ENCODE results near the gene ESYT2.

Gene ESYT2

DNA sequence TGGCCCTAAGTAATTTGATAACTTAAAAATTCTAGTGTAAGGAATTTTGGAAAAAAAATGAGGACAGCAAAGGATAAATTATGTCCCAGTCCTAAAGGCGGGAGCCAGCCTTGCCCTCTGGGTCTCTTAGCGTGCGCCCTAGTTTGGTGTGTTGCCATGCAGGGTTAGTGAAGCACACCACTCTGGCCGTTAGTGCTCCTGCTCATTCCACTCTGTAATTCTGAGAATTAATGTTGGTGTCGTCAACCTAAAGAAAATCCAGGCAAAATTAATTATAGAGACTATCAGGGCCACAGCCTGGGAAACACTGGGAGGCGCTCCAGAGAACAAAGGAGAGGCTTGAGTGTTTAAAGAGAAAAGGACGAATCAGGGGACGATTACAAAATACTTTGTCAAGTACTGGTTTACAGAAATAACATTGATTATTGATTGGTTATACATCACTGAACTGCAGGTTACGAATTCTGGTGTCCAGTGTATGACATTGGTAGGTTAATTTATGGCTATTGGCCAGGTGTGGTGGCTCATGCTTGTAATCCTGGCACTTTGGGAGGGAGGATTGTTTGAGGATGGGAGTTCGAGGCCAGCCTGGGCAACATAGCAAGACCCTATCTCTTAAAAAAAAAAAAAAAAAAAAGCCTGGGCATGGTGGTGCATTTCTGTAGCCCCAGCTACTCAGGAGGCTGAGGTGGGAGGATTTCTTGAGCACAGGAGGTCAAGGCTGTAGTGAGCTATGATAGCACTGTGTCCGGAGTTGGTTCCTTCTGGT lies 32.8 kb upstream of the ESYT2 start:
- Histone ChIP-seq H3K27me3 (ENCODE audit: insufficient read depth, insufficient read length) (no peaks in the 10 kb centered on the region), H3K4me1 (ENCODE audit: insufficient read depth, insufficient read length) (peaks cover 5% of the 10 kb centered on the region), H3K36me3 (ENCODE audit: insufficient read depth, insufficient read length, low read length) (peaks cover 5% of the 10 kb centered on the region), H3K9ac (ENCODE audit: insufficient read length, low read depth) (no peak overlapping the region), H3K4me3 (ENCODE audit: insufficient read length, low read depth) (no peak overlapping the region), H3K9me3 (ENCODE audit: insufficient read depth, low read length) (no peaks in the 10 kb centered on the region)
- no peak for DNase-seq (ENCODE audit: low read depth, low spot score)
- no peak for TF ChIP-seq ZNF274 (IDR thresholded peaks at IDR 0.05; ENCODE audit: low read depth, low read length)
- no peak for TF ChIP-seq YY1 (IDR thresholded peaks at IDR 0.05; ENCODE audit: insufficient read depth, insufficient read length)
- TF ChIP-seq SUZ12 (IDR thresholded peaks at IDR 0.05; ENCODE audit: extremely low read depth, insufficient read depth, insufficient read length), result no peak

DNA sequence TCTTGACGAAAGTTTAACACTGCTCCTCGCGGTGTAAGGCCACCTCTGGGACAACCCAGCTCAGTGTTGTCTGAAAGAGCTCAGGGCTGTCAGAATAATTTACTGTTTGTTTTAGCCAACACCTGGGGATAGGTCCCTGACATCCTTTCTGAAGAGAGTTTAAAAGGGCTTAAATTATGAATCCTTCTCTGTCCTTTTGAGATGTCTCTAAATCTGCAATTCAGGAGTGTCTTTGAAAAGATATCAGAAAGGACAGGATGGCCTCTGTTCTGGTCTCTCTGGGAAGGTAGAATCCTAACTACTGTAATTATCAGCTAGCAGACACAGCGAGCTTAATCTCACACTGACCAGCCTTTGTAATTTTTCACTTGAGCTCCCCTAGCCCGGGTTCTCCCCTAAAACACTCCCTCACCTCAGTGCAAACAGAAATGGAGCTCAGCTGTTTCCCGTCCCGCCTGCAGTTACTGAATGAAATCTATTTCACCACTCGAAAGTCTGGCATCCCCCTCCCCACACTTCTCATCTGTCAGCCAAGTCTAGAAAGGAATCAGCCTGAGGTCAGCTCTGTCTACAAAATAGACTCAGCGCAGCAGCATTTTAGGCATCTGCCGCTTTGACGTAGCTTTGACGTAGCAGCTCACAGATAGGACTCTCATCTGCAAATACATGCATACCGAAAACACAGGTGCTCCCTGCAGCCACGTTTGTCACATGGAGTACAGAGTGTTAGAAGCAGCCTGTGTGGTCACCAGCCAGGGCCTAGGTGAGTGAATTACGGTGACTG lies 31.9 kb upstream of the ESYT2 start:
- no peak overlapping the region for H3K9ac ChIP-seq (ENCODE audit: insufficient read length, low read depth)
- TF ChIP-seq YY1 (IDR thresholded peaks at IDR 0.05; ENCODE audit: insufficient read depth, insufficient read length), result no peak
- no peaks in the 10 kb centered on the region for H3K9me3 ChIP-seq (ENCODE audit: insufficient read depth, low read length)
- no peak for DNase-seq (ENCODE audit: low read depth, low spot score)
- H3K4me1 ChIP-seq (ENCODE audit: insufficient read depth, insufficient read length), result peaks cover 5% of the 10 kb centered on the region
- H3K4me3 ChIP-seq (ENCODE audit: insufficient read length, low read depth), result no peak overlapping the region
- H3K36me3 ChIP-seq (ENCODE audit: insufficient read depth, insufficient read length, low read length), result peaks cover 5% of the 10 kb centered on the region
- H3K27me3 ChIP-seq (ENCODE audit: insufficient read depth, insufficient read length), result no peaks in the 10 kb centered on the region

DNA sequence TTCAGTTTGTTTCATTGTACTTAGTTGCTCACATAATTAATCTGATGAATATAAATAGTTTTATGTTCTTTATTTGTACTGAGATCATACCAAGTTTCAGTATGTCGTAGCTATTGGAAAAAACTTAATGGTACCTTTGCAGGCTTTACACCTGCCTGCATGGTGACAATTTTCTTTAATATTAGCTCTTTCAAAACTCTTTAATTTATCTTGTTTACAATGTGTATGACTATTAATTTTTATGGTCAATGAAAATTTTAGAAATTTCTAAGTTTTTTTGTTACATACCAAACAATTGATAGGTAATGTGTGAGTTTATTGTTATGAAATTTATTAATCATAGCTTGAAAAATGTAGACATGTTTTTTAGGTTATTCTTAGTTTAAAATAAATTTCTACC lies 31.1 kb upstream of the ESYT2 start:
- TF ChIP-seq SUZ12 (IDR thresholded peaks at IDR 0.05; ENCODE audit: extremely low read depth, insufficient read depth, insufficient read length) (no peak), ZNF274 (IDR thresholded peaks at IDR 0.05; ENCODE audit: low read depth, low read length) (no peak), YY1 (IDR thresholded peaks at IDR 0.05; ENCODE audit: insufficient read depth, insufficient read length) (no peak)
- H3K36me3 ChIP-seq (ENCODE audit: insufficient read depth, insufficient read length, low read length), result peaks cover 5% of the 10 kb centered on the region
- no peak overlapping the region for H3K9ac ChIP-seq (ENCODE audit: insufficient read length, low read depth)
- peaks cover 5% of the 10 kb centered on the region for H3K4me1 ChIP-seq (ENCODE audit: insufficient read depth, insufficient read length)
- H3K4me3 ChIP-seq (ENCODE audit: insufficient read length, low read depth), result no peak overlapping the region
- no peaks in the 10 kb centered on the region for H3K9me3 ChIP-seq (ENCODE audit: insufficient read depth, low read length)
- DNase-seq (ENCODE audit: low read depth, low spot score), result no peak
- H3K27me3 ChIP-seq (ENCODE audit: insufficient read depth, insufficient read length), result no peaks in the 10 kb centered on the region

DNA sequence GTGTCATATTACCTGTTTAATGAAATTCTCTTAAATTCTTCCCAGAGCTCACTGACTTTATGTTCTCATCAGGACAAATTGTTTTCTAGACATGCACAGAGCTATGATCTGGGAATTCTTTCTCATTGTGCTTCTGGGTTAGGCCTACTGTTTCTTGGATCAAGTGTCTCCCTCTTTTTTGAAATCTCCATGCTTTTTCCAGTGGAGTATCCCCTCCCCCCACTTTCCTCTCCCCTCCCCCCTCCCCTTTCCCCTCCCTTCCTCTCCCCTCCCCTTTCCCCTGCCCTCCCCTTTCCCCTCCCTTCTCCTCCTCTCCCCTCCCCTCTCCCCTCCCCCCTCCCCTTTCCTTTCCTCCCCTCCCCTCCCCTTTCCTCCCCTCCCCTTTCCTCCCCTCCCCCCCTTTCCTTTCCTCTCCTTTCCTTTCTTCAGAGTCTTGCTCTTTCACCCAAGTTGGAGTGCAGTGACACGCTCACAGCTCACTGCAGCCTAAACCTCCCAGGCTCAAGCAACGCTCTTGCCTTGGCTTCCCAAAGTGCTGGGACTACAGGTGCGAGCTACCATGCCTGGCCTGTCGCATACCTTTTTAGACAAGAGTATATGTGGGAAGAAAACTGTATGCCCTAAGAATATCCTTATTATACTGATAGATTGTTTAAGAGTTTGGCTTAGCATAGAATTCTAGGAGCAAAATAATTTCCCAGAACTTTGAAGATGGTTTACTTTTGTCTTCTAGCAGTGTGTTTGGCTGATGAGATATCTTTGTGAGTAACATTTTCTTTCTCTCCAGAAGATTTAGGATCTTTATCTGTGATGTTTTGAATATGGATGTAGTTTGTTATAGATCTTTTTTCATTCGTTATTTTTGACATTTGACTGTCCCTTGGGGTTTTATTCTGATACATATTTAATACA lies 29.5 kb upstream of the ESYT2 start:
- peaks cover 5% of the 10 kb centered on the region for H3K4me1 ChIP-seq (ENCODE audit: insufficient read depth, insufficient read length)
- no peak overlapping the region for H3K9ac ChIP-seq (ENCODE audit: insufficient read length, low read depth)
- peak; percentile 27 for DNase-seq (ENCODE audit: low read depth, low spot score)
- no peaks in the 10 kb centered on the region for H3K9me3 ChIP-seq (ENCODE audit: insufficient read depth, low read length)
- H3K27me3 ChIP-seq (ENCODE audit: insufficient read depth, insufficient read length), result no peaks in the 10 kb centered on the region
- TF ChIP-seq SUZ12 (IDR thresholded peaks at IDR 0.05; ENCODE audit: extremely low read depth, insufficient read depth, insufficient read length) (no peak), ZNF274 (IDR thresholded peaks at IDR 0.05; ENCODE audit: low read depth, low read length) (no peak), YY1 (IDR thresholded peaks at IDR 0.05; ENCODE audit: insufficient read depth, insufficient read length) (no peak)
- no peak overlapping the region for H3K4me3 ChIP-seq (ENCODE audit: insufficient read length, low read depth)
- H3K36me3 ChIP-seq (ENCODE audit: insufficient read depth, insufficient read length, low read length), result peaks cover 5% of the 10 kb centered on the region

DNA sequence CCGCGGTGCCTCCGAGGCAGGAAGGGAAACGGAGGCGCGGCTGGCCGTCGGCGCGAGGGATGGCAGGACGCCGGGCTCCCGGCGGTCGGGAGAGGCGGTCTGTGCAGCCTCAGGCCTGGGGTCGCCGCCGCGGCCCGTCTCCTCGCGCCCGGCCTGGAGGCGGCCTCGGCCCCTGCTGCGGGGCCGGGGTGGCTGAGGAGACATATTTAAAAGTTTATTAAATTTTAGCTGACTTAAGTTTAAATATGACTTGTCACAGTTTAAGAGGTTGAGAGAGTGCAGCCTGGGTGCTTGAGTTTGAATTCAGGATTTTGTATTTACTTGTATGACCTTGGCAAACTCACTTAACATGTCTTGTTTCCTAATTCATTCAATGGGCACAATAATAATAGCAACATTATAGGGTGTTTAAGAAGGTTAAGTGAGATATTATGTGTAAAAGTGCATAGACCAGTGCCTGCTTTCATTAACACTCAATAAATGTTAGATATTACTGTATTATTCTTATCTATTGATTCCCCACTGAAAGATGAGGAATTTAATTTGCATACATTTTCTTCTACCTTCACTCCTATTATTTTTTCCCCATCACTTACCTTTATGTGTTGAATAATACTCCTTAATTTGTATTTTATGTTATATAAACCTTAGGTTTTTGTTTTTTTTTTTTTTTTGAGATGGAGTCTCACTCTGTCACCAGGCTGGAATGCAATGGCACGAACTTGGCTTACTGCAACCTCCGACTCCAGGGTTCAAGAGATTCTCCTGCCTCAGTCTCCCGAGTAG lies 27.8 kb upstream of the ESYT2 start:
- Histone ChIP-seq H3K4me3 (ENCODE audit: insufficient read length, low read depth) (peak overlapping the region; percentile 69), H3K9ac (ENCODE audit: insufficient read length, low read depth) (peak overlapping the region; percentile 76), H3K36me3 (ENCODE audit: insufficient read depth, insufficient read length, low read length) (peaks cover 5% of the 10 kb centered on the region), H3K9me3 (ENCODE audit: insufficient read depth, low read length) (no peaks in the 10 kb centered on the region), H3K27me3 (ENCODE audit: insufficient read depth, insufficient read length) (no peaks in the 10 kb centered on the region), H3K4me1 (ENCODE audit: insufficient read depth, insufficient read length) (peaks cover 5% of the 10 kb centered on the region)
- TF ChIP-seq SUZ12 (IDR thresholded peaks at IDR 0.05; ENCODE audit: extremely low read depth, insufficient read depth, insufficient read length), result no peak
- no peak for TF ChIP-seq YY1 (IDR thresholded peaks at IDR 0.05; ENCODE audit: insufficient read depth, insufficient read length)
- no peak for TF ChIP-seq ZNF274 (IDR thresholded peaks at IDR 0.05; ENCODE audit: low read depth, low read length)
- no peak for DNase-seq (ENCODE audit: low read depth, low spot score)

DNA sequence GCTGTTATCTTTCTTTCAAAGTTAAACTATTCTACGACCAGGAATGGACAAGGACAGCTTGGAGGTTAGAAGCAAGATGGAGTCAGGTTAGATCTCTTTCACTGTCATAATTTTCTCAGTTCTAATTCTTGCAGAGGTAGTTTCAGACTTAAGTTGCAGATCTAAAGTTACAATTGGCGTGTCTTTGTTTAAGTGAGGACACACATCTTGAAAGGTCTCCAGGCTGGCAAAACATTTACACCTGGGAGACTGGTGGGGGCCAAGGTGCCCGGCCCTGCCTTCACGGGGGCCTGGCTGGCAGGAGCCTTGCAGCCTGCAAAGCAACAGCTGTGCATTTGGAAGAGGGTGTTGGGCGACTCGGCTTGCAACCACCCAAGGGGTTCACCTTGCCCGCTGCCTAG lies 25.4 kb upstream of the ESYT2 start:
- Histone ChIP-seq H3K9me3 (ENCODE audit: insufficient read depth, low read length) (peaks cover 7% of the 10 kb centered on the region; the same call in 1 of the 2 replicates), H3K4me3 (ENCODE audit: insufficient read length, low read depth) (no peak overlapping the region), H3K9ac (ENCODE audit: insufficient read length, low read depth) (no peak overlapping the region), H3K4me1 (ENCODE audit: insufficient read depth, insufficient read length) (peaks cover 3% of the 10 kb centered on the region), H3K36me3 (ENCODE audit: insufficient read depth, insufficient read length, low read length) (no peaks in the 10 kb centered on the region), H3K27me3 (ENCODE audit: insufficient read depth, insufficient read length) (no peaks in the 10 kb centered on the region)
- no peak for DNase-seq (ENCODE audit: low read depth, low spot score)
- TF ChIP-seq SUZ12 (IDR thresholded peaks at IDR 0.05; ENCODE audit: extremely low read depth, insufficient read depth, insufficient read length) (no peak), YY1 (IDR thresholded peaks at IDR 0.05; ENCODE audit: insufficient read depth, insufficient read length) (no peak), ZNF274 (IDR thresholded peaks at IDR 0.05; ENCODE audit: low read depth, low read length) (no peak)
